Left lung (tissue), 10 donors: Measurements from ENCODE around the gene CDH12. TPM values are rescaled to one million over a fixed set of nuclear protein-coding genes. Genes with fewer than 3 reads are reported as not detected.
"Not testable (repeated sequence)": the region's sequence is repeated elsewhere in the genome, so short reads cannot be mapped to it uniquely, and the experiment has no call there.

ENCODE experiments used
- ATAC-seq: fragments of 200-7000 bp; cut with Tn5 transposase; one replicate; pipeline ENCODE4 v1.9.1; 2020; ENCODE audit warnings: moderate library complexity
- DNase-seq, 4 donors: peaks; one replicate each; pipeline ENCODE4 v3.0.0-alpha.2; 2013 to 2020
- H3K27ac ChIP-seq, 2 donors: fragments of 200-600 bp; sonication (generic) in 1 of 2; one replicate each; pipeline versions ENCODE4 v1.5.0 to v1.8.0; 2020 to 2021
- H3K27me3 ChIP-seq, 2 donors: fragments of 200-600 bp; sonication (generic) in 1 of 2; one replicate each; pipeline versions ENCODE4 v1.5.0 to v1.8.0; 2020 to 2021
- H3K36me3 ChIP-seq, 2 donors: fragments of 200-600 bp; sonication (generic) in 1 of 2; one replicate each; pipeline versions ENCODE4 v1.5.0 to v1.8.0; 2020 to 2021
- H3K4me1 ChIP-seq, 2 donors: fragments of 200-600 bp; one replicate each; pipeline ENCODE4 v1.8.0; 2021
- H3K4me3 ChIP-seq, 2 donors: fragments of 200-600 bp; sonication (generic) in 1 of 2; one replicate each; pipeline versions ENCODE4 v1.5.0 to v1.8.0; 2020 to 2021; ENCODE audit warnings: mild to moderate bottlenecking in 1 of 2
- H3K9me3 ChIP-seq, 2 donors: fragments of 200-600 bp; sonication (generic) in 1 of 2; one replicate each; pipeline versions ENCODE4 v1.5.0 to v1.8.0; 2020 to 2021
- intact Hi-C, 2 donors: fragments of 100-400 bp; cut with DNase I; formaldehyde crosslinking; loops; one replicate each; pipeline versions ENCODE4 v1.11.2 to v1.14.2; 2022
- polyA plus RNA-seq, 6 donors: library from polyadenylated mRNA; unstranded; fragments of 120-200 nt; gene quantifications; one replicate each; pipeline ENCODE4 v1.2.1, GENCODE V29; 2013; ENCODE audit not compliant: insufficient read length in 6 of 6
- total RNA-seq, 2 donors: library from RNA; stranded (reverse); fragmentation: NEBNext Ultra II Directional; extraction: Animal tissue kit (Norgen Biotek cat#: 25700); gene quantifications; one replicate each; pipeline ENCODE4 v1.2.1, GENCODE V29; 2021
- TF ChIP-seq, protein P1 (sequence below), 2 donors: fragments of 200-600 bp; sonication (generic) in 1 of 2; IDR thresholded peaks; one replicate each; pipeline versions ENCODE4 v1.5.0 to v1.8.0; 2021; ENCODE audit warnings: antibody characterized with exemption in 2 of 2
- donor health status: DM: no; HTN: yes; CAD: no.
- donor health status: DM: no; HTN: no; CAD: no.

The CDH12 gene
- total and polyA plus RNA-seq, 8 donors, result 2.6 to 6.5 (median 5.2) TPM; not detected in 2

DNA sequence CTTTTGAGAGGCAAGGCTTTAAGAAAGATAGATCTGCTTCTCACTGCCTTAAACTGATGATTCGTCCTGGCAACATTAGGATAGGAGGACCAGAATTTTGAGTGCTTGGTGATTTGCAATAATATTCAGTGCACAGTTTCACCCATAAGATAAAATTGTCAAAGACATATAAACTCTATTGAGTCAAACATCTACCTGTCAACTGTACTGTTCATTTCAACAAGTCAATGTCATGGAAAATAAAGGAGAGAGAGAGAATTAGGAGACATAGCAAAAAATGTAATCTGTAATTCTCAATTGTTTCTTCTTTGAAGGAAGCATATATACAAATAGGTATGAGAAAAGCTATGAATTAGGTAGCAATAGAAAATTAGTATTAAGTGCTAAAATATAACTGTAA lies 237.2 kb downstream of the CDH12 start:
- Histone ChIP-seq H3K36me3 (no peaks in the 10 kb centered on the region), H3K4me3 (no peak overlapping the region), H3K27me3 (no peaks in the 10 kb centered on the region), H3K27ac (no peak overlapping the region), H3K4me1 (no peaks in the 10 kb centered on the region), H3K9me3 (no peaks in the 10 kb centered on the region)
- TF ChIP-seq, protein P1, sequence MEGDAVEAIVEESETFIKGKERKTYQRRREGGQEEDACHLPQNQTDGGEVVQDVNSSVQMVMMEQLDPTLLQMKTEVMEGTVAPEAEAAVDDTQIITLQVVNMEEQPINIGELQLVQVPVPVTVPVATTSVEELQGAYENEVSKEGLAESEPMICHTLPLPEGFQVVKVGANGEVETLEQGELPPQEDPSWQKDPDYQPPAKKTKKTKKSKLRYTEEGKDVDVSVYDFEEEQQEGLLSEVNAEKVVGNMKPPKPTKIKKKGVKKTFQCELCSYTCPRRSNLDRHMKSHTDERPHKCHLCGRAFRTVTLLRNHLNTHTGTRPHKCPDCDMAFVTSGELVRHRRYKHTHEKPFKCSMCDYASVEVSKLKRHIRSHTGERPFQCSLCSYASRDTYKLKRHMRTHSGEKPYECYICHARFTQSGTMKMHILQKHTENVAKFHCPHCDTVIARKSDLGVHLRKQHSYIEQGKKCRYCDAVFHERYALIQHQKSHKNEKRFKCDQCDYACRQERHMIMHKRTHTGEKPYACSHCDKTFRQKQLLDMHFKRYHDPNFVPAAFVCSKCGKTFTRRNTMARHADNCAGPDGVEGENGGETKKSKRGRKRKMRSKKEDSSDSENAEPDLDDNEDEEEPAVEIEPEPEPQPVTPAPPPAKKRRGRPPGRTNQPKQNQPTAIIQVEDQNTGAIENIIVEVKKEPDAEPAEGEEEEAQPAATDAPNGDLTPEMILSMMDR (IDR thresholded peaks at IDR 0.05), result no peak
- intact Hi-C loops, result no loop called here
- DNase-seq (no peak), ATAC-seq (no peak)

- no peaks in the 10 kb centered on the region for H3K4me1 ChIP-seq
- no peak overlapping the region for H3K4me3 ChIP-seq
- H3K27ac ChIP-seq, result no peak overlapping the region
- ATAC-seq, result no peak
- intact Hi-C loops, result no loop called here
- TF ChIP-seq, protein P1 (IDR thresholded peaks at IDR 0.05), result no peak
- no peak for DNase-seq
- H3K27me3 ChIP-seq, result no peaks in the 10 kb centered on the region
- H3K9me3 ChIP-seq, result no peaks in the 10 kb centered on the region
- no peaks in the 10 kb centered on the region for H3K36me3 ChIP-seq
Measured at GRCh38 chr5:22614486-22615094, 238.6 kb downstream of the CDH12 start.

DNA sequence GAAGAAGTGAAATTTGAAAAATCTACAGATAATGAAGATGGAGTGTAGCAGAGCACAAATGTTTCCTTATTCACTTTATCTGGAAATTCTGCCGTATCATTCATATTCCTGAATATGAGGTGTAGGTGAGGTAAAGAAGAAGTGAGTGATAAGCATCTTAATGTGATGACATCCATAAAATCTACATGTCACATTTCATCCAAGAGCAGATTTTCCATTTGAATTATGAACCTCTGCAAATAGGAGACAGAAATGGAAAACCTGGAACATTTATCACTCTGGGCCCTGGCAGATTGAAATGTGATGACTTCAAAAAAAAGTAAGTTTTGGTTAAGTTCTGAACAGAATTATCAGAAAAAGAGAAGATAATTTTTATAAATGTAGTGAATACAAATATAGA lies 240.2 kb downstream of the CDH12 start:
- intact Hi-C loops, result no loop called here
- TF ChIP-seq, protein P1 (IDR thresholded peaks at IDR 0.05), result no peak
- Histone ChIP-seq H3K9me3 (no peaks in the 10 kb centered on the region), H3K4me3 (no peak overlapping the region), H3K36me3 (no peaks in the 10 kb centered on the region), H3K27ac (no peak overlapping the region), H3K27me3 (no peaks in the 10 kb centered on the region), H3K4me1 (no peaks in the 10 kb centered on the region)
- ATAC-seq (no peak), DNase-seq (no peak)

GRCh38 chr5:22611327-22611726 lies 241.8 kb downstream of the CDH12 start:
- Histone ChIP-seq H3K27ac (no peak overlapping the region), H3K4me1 (no peaks in the 10 kb centered on the region), H3K27me3 (no peaks in the 10 kb centered on the region), H3K36me3 (no peaks in the 10 kb centered on the region), H3K9me3 (peaks cover 0 to 8% of the 10 kb centered on the region in 2 donors), H3K4me3 (no peak overlapping the region)
- TF ChIP-seq, protein P1 (IDR thresholded peaks at IDR 0.05), result no peak
- intact Hi-C loops, result no loop called here
- DNase-seq (no peak), ATAC-seq (no peak)

DNA sequence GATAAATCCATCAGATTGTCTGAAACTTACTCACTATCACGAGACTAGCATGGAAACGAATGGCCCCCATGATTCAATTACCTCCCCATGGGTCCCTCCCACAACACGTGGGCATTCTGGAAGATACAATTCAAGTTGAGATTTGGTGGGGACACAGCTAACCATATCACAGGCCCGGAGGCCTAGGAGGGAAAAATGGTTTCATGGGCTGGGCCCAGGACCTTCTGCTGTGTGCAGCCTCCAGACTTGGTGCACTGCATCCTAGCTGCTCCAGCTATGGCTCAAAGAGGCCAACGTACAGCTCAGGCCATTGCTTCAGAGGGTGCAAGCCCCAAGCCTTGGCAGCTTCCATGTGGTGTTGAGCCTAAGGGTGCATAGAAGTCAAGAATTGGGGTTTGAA lies 245.6 kb downstream of the CDH12 start:
- H3K27ac ChIP-seq, H3K36me3 ChIP-seq, intact Hi-C loops, H3K27me3 ChIP-seq, DNase-seq, ATAC-seq, H3K4me3 ChIP-seq, H3K4me1 ChIP-seq: not testable (repeated sequence)
- peaks cover 0 to 10% of the 10 kb centered on the region in 2 donors for H3K9me3 ChIP-seq

GRCh38 chr5:22605473-22605872 lies 247.7 kb downstream of the CDH12 start:
- Histone ChIP-seq H3K27me3 (no peaks in the 10 kb centered on the region), H3K4me1 (no peaks in the 10 kb centered on the region), H3K4me3 (no peak overlapping the region), H3K27ac (no peak overlapping the region), H3K9me3 (peaks cover 0 to 10% of the 10 kb centered on the region in 2 donors), H3K36me3 (no peaks in the 10 kb centered on the region)
- DNase-seq (no peak), ATAC-seq (no peak)
- TF ChIP-seq, protein P1 (IDR thresholded peaks at IDR 0.05), result no peak
- intact Hi-C loops, result no loop called here
